GM12878 (cell line): ENCODE results near the gene NIBAN1. TPM values are rescaled to one million over a fixed set of nuclear protein-coding genes. Genes with fewer than 3 reads are reported as not detected.

Source experiments
- ATAC-seq: fragments of 200-7000 bp; cut with Tn5 transposase; 3 replicates; pipeline ENCODE4 v1.9.1; 2020; ENCODE audit warnings: mild to moderate bottlenecking, moderate library complexity
- BruUV-seq: library from RNA; stranded (reverse); fragments of 400-500 nt; replicated peaks from 2 replicates; lab custom pipeline; 2021; lab: Mats Ljungman, UMichigan
- CTCF ChIA-PET: fragments of 300-600 bp; sonication (Branson Sonifier 250); formaldehyde crosslinking; extraction: SDS; loops from one replicate; lab custom pipeline; 2021; ENCODE audit warnings: inconsistent platforms; lab: Yijun Ruan, JAX
- POLR2A ChIA-PET: fragments of 350-600 bp; formaldehyde crosslinking; extraction: SDS; loops from one replicate; lab custom pipeline; 2021; ENCODE audit warnings: inconsistent platforms; lab: Charles Lee
- RAD21 ChIA-PET: fragments of 300-600 bp; sonication (Branson Sonifier 250); formaldehyde crosslinking; loops from one replicate; lab custom pipeline; 2023; ENCODE audit warnings: antibody characterized with exemption; ENCODE audit not compliant: unreplicated experiment; lab: Charles Lee
- SMC1A ChIA-PET: fragments of 300-600 bp; sonication (Branson Sonifier 250); formaldehyde crosslinking; loops from one replicate; lab custom pipeline; 2023; ENCODE audit not compliant: unreplicated experiment, uncharacterized antibody; lab: Charles Lee
- DNase-seq: peaks from one replicate; pipeline ENCODE4 v3.0.0-alpha.2; 2011; ENCODE audit warnings: low read depth, low spot score
- FAIRE-seq: peaks from 3 replicates; lab custom pipeline; 2011; peaks lifted over from hg19 to GRCh38; lab: Jason Lieb, UNC
- H2AFZ ChIP-seq: 2 replicates; pipeline ENCODE4 v1.6.0; 2011; ENCODE audit warnings: low read depth, low read length, control low read depth; ENCODE audit not compliant: control insufficient read depth
- H3K27ac ChIP-seq: 2 replicates; pipeline ENCODE4 v1.5.1; 2011; ENCODE audit warnings: control low read depth; ENCODE audit not compliant: control insufficient read depth, insufficient read depth
- H3K27me3 ChIP-seq, 2 experiments: replicated peaks in 1 of 2; 2 replicates each; pipeline versions ENCODE4 v1.6.0 to v1.6.1; 2011; ENCODE audit warnings: low read length in 1 of 2; ENCODE audit not compliant: control insufficient read depth in 2 of 2, insufficient read depth in 2 of 2
- H3K36me3 ChIP-seq, 2 experiments: 2 replicates each; pipeline ENCODE4 v1.5.1; 2011; ENCODE audit warnings: low read length in 1 of 2; ENCODE audit not compliant: control insufficient read depth in 2 of 2, insufficient read depth in 2 of 2
- H3K4me1 ChIP-seq: 2 replicates; pipeline ENCODE4 v1.6.1; 2011; ENCODE audit warnings: mild to moderate bottlenecking, low read length, moderate library complexity, mixed read lengths; ENCODE audit not compliant: control insufficient read depth, insufficient read depth
- H3K4me2 ChIP-seq: 2 replicates; pipeline ENCODE4 v1.6.0; 2011; ENCODE audit warnings: control low read depth; ENCODE audit not compliant: control insufficient read depth, insufficient read depth
- H3K4me3 ChIP-seq: fragments of 200-600 bp; sonication (generic); 2 replicates; pipeline ENCODE4 v1.5.1; 2016
- H3K79me2 ChIP-seq: 2 replicates; pipeline ENCODE4 v1.6.0; 2011; ENCODE audit warnings: low read length; ENCODE audit not compliant: control insufficient read depth, insufficient read depth
- H3K9ac ChIP-seq: 2 replicates; pipeline ENCODE4 v1.8.0; 2011; ENCODE audit warnings: low read length, control low read depth, mixed read lengths; ENCODE audit not compliant: control insufficient read depth, insufficient read depth
- H3K9me3 ChIP-seq: replicated peaks from 3 replicates; pipeline ENCODE4 v1.5.1; 2011; ENCODE audit warnings: mild to moderate bottlenecking, low read length; ENCODE audit not compliant: control insufficient read depth, insufficient read depth
- H4K20me1 ChIP-seq: 2 replicates; pipeline ENCODE4 v1.6.0; 2011; ENCODE audit not compliant: control insufficient read depth, insufficient read depth
- CEBPZ ChIP-seq: fragments of 150-350 bp; IDR thresholded peaks from 2 replicates; pipeline ENCODE4 v1.6.1; 2016; ENCODE audit warnings: low read depth, low read length
- EED ChIP-seq: sonication (generic); IDR thresholded peaks from 2 replicates; pipeline ENCODE4 v1.6.1; 2016; ENCODE audit warnings: antibody characterized with exemption, low read depth
- ELK1 ChIP-seq: IDR thresholded peaks from 2 replicates; pipeline ENCODE4 v1.6.1; 2012; ENCODE audit warnings: low read depth, low read length, improper control_type of control experiment
- HDAC2 ChIP-seq: fragments of 200-600 bp; sonication (generic); IDR thresholded peaks from 2 replicates; pipeline ENCODE4 v1.6.1; 2017
- MAX ChIP-seq: IDR thresholded peaks from 2 replicates; pipeline ENCODE4 v1.6.1; 2012; ENCODE audit warnings: low read depth, low read length, improper control_type of control experiment
- MEF2A ChIP-seq: IDR thresholded peaks from 2 replicates; pipeline ENCODE4 v1.6.1; 2011; ENCODE audit warnings: low read depth, mild to moderate bottlenecking, low read length, moderate library complexity; ENCODE audit not compliant: insufficient read depth
- MTA3 ChIP-seq: IDR thresholded peaks from 2 replicates; pipeline ENCODE4 v1.6.1; 2012; ENCODE audit warnings: low read length, inconsistent platforms, borderline replicate concordance
- PML ChIP-seq: IDR thresholded peaks from 2 replicates; pipeline ENCODE4 v1.6.1; 2012; ENCODE audit warnings: low read length, inconsistent platforms
- POLR2A ChIP-seq: IDR thresholded peaks from 2 replicates; pipeline ENCODE4 v1.6.1; 2011; ENCODE audit warnings: low read depth, mild to moderate bottlenecking, low read length
- RAD21 ChIP-seq: IDR thresholded peaks from 2 replicates; pipeline ENCODE4 v1.6.1; 2011; ENCODE audit warnings: mild to moderate bottlenecking, low read depth, low read length, moderate library complexity; ENCODE audit not compliant: insufficient read depth
- RAD51 ChIP-seq: fragments of 450-650 bp; IDR thresholded peaks from 2 replicates; pipeline ENCODE4 v1.6.1; 2016; ENCODE audit warnings: moderate library complexity, mild to moderate bottlenecking, inconsistent platforms
- SMAD5 ChIP-seq: IDR thresholded peaks from 2 replicates; pipeline ENCODE4 v1.6.1; 2016; ENCODE audit warnings: antibody characterized with exemption, low read depth
- SPI1 ChIP-seq: IDR thresholded peaks from 2 replicates; pipeline ENCODE4 v1.6.1; 2011; ENCODE audit warnings: low read depth, mild to moderate bottlenecking, low read length, moderate library complexity, borderline replicate concordance; ENCODE audit not compliant: insufficient read depth
- TCF7 ChIP-seq: IDR thresholded peaks from 2 replicates; pipeline ENCODE4 v1.6.1; 2014; ENCODE audit warnings: antibody characterized with exemption, borderline replicate concordance
- WGBS: methylation state at CpG from one replicate; pipeline ENCODE4 v1.1.6; 2016; ENCODE audit warnings: low lambda C conversion rate; ENCODE audit not compliant: insufficient replicate concordance, insufficient coverage; ENCODE audit errors: missing lambda C conversion rate; 5-methylcytosine and 5-hydroxymethylcytosine counted together
- in situ Hi-C: fragments of 300-500 bp; cut with MboI; formaldehyde crosslinking; loops from 9 replicates; pipeline ENCODE4 v1.14.3; 2018; ENCODE audit warnings: mixed read lengths
- intact Hi-C: fragments of 100-400 bp; cut with micrococcal nuclease; formaldehyde crosslinking; loops from one replicate; pipeline ENCODE4 v1.14.2; 2022; ENCODE audit not compliant: unreplicated experiment
- polyA plus RNA-seq, 11 experiments: library from polyadenylated mRNA; depleted of rRNA in 4 of 11; unstranded in 6 of 11; stranded (reverse) in 5 of 11; fragments of >200 nt; fragmentation: Nextera tagmentation in 4 of 11; fragmentation: Illumina TruSeq in 1 of 11; extraction: Ambion mirVana in 4 of 11; extraction: Trizol in 1 of 11; gene quantifications; 1 replicate in 1 of 11; 2 replicates in 10 of 11; pipeline versions ENCODE4 v1.2.1 to v1.2.3, GENCODE V29; 2011 to 2016; ENCODE audit warnings: inconsistent platforms in 2 of 11, missing spikeins in 2 of 11, low read depth in 1 of 11
- total RNA-seq, 4 experiments: library from RNA; depleted of rRNA in 3 of 4; stranded (reverse); fragments of >200 nt in 3 of 4; fragmentation: Illumina TruSeq in 1 of 4; extraction: Trizol in 1 of 4; gene quantifications; 2 replicates each; pipeline versions ENCODE4 v1.2.1 to v1.2.3, GENCODE V29; 2013 to 2021

The NIBAN1 gene
- total and polyA plus RNA-seq, 10 of the 15 experiments (the other 5 are each of a cell fraction or from before 2014, with no cell fraction given): 11.2 to 67.8 (median 44.3) TPM

DNA sequence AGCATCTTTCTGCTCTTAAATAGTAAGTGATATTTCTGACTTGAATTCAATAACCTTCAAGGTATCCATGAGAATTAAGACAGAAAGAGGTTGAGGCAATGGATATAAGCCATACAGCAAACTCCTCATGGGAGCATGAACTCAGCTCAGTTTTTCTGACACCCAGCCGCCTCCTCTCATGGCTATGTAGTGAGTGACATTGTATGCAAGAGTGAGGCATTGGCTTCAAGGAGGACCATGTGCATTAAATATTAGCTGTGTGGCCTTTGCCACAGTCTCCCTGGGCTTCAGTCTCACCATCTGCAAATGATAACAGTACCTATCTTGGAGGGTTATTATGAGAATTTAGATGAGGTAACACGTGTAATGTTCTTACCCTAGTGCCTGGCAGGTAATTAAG, 23.4 kb downstream of the NIBAN1 start:
- Histone ChIP-seq H3K4me1 (peaks cover 15% of the 10 kb centered on the region), H3K27ac (no peak overlapping the region), H3K4me2 (no peak overlapping the region), H3K27me3 (no peaks in the 10 kb centered on the region), H3K36me3 (no peaks in the 10 kb centered on the region), H3K9ac (no peak overlapping the region), H2AFZ (no peak overlapping the region), H3K9me3 (no peaks in the 10 kb centered on the region; the same call in 2 of the 3 replicates), H3K4me3 (no peak overlapping the region), H4K20me1 (no peaks in the 10 kb centered on the region), H3K79me2 (peaks cover 6% of the 10 kb centered on the region)
- ChIA-PET POLR2A (interaction anchor here (1.3 kb wide), 1 partner anchor 12 kb away, joined by 6 read pairs; no protein-coding TSS in a partner anchor), CTCF (interaction anchor here (1.7 kb wide), 1 partner anchor 9 kb away, joined by 5 read pairs; no protein-coding TSS in a partner anchor), RAD21 (no interaction called here), SMC1A (interaction anchor here (1.5 to 1.8 kb wide), 3 partner anchors 15 to 145 kb away, joined by 3 to 7 read pairs (median 4); no protein-coding TSS in a partner anchor)
- no peak for TF ChIP-seq SMAD5
- no peak for TF ChIP-seq POLR2A
- no peak for ATAC-seq
- no peak for FAIRE-seq
- DNase-seq: no peak
- 50% methylated on average over 2 of the region's 2 CpGs for WGBS
- in situ Hi-C loops (no loop called here), intact Hi-C loops (no loop called here)
- no TSS peak for BruUV-seq

GRCh38 chr1:184950227-184950626, 24.1 kb downstream of the NIBAN1 start:
- ChIA-PET POLR2A (interaction anchor here (1.3 kb wide), 1 partner anchor 13 kb away, joined by 6 read pairs; no protein-coding TSS in a partner anchor), RAD21 (no interaction called here), SMC1A (interaction anchor here (1.5 to 1.8 kb wide), 2 partner anchors 16 to 58 kb away, joined by 3 to 7 read pairs; no protein-coding TSS in a partner anchor), CTCF (interaction anchor here (1.7 kb wide), 1 partner anchor 10 kb away, joined by 5 read pairs; no protein-coding TSS in a partner anchor)
- Histone ChIP-seq H4K20me1 (no peaks in the 10 kb centered on the region), H3K9ac (no peak overlapping the region), H3K4me3 (no peak overlapping the region), H3K79me2 (peaks cover 6% of the 10 kb centered on the region), H3K9me3 (no peaks in the 10 kb centered on the region; the same call in 2 of the 3 replicates), H3K4me2 (no peak overlapping the region), H2AFZ (no peak overlapping the region), H3K27ac (no peak overlapping the region), H3K4me1 (peaks cover 20% of the 10 kb centered on the region), H3K27me3 (no peaks in the 10 kb centered on the region), H3K36me3 (no peaks in the 10 kb centered on the region)
- 99% methylated on average over 3 of the region's 3 CpGs for WGBS
- intact Hi-C loops (no loop called here), in situ Hi-C loops (no loop called here)
- no peak for FAIRE-seq
- ATAC-seq: no peak
- DNase-seq: no peak
- TF ChIP-seq RAD51 (no peak), ELK1 (no peak), RAD21 (no peak), MEF2A (no peak), SPI1 (no peak), PML (no peak), MTA3 (no peak), TCF7 (no peak), HDAC2 (no peak), MAX (no peak), CEBPZ (no peak), EED (no peak)
- BruUV-seq: no TSS peak
